Endodermal cell (in vitro differentiated cells): ENCODE results near the gene MTHFD2. TPM values are rescaled to one million over a fixed set of nuclear protein-coding genes. Genes with fewer than 3 reads are reported as not detected.

Source experiments
- DNase-seq: peaks from one replicate; pipeline ENCODE4 v3.0.0-alpha.2; 2017
- H3K27ac ChIP-seq: 2 replicates; pipeline ENCODE4 v1.5.1; 2013; ENCODE audit warnings: mild to moderate bottlenecking, low read depth, low read length, moderate library complexity
- H3K27me3 ChIP-seq: 2 replicates; pipeline ENCODE4 v1.6.1; 2013; ENCODE audit warnings: mild to moderate bottlenecking, low read length, moderate library complexity; ENCODE audit not compliant: insufficient read depth, control insufficient read depth, poor library complexity, severe bottlenecking
- H3K36me3 ChIP-seq: 2 replicates; pipeline ENCODE4 v1.7.0; 2013; ENCODE audit warnings: mild to moderate bottlenecking, low read length, moderate library complexity; ENCODE audit not compliant: control insufficient read depth, insufficient read depth
- H3K4me1 ChIP-seq: one replicate; pipeline ENCODE4 v1.7.0; 2013; ENCODE audit warnings: low read length; ENCODE audit not compliant: control insufficient read depth, insufficient read depth
- H3K4me3 ChIP-seq: 2 replicates; pipeline ENCODE4 v1.5.1; 2013; ENCODE audit warnings: mild to moderate bottlenecking, low read length, moderate library complexity
- H3K9ac ChIP-seq: 2 replicates; pipeline ENCODE4 v1.6.1; 2013; ENCODE audit warnings: mild to moderate bottlenecking, low read length, moderate library complexity; ENCODE audit not compliant: poor library complexity, severe bottlenecking; ENCODE audit errors: extremely low read depth
- H3K9me3 ChIP-seq: 2 replicates; pipeline ENCODE4 v1.6.1; 2013; ENCODE audit warnings: mild to moderate bottlenecking, low read length, moderate library complexity; ENCODE audit not compliant: control insufficient read depth
- H3K27ac Mint-ChIP-seq: 2 replicates; pipeline ENCODE4 v1.8.0; 2020; ENCODE audit warnings: mixed read lengths
- H3K27me3 Mint-ChIP-seq: 2 replicates; pipeline ENCODE4 v1.8.0; 2021; ENCODE audit warnings: mild to moderate bottlenecking, mixed read lengths; ENCODE audit not compliant: insufficient read depth
- H3K36me3 Mint-ChIP-seq: 2 replicates; pipeline ENCODE4 v1.8.0; 2020; ENCODE audit warnings: low read depth, mixed read lengths
- H3K4me1 Mint-ChIP-seq: 2 replicates; pipeline ENCODE4 v1.8.0; 2020; ENCODE audit warnings: mixed read lengths
- H3K4me3 Mint-ChIP-seq: 2 replicates; pipeline ENCODE4 v1.8.0; 2020; ENCODE audit warnings: mild to moderate bottlenecking, moderate library complexity, mixed read lengths
- H3K9me3 Mint-ChIP-seq: 2 replicates; pipeline ENCODE4 v1.8.0; 2020; ENCODE audit warnings: mild to moderate bottlenecking, mixed read lengths
- CTCF ChIP-seq: fragments of 200-600 bp; sonication (generic); conservative IDR thresholded peaks from 2 replicates; pipeline ENCODE4 v1.5.0; 2021; ENCODE audit warnings: antibody characterized with exemption, mild to moderate bottlenecking
- WGBS, 2 experiments: methylation state at CpG; one replicate each; pipeline versions ENCODE4 v1.1.5 to v1.1.7; 2013; ENCODE audit warnings: missing lambda C conversion rate in 2 of 2, mixed read lengths in 1 of 2; ENCODE audit not compliant: insufficient coverage in 1 of 2, insufficient read length in 1 of 2; 5-methylcytosine and 5-hydroxymethylcytosine counted together
- total RNA-seq, 2 donors: library from RNA; stranded (reverse); fragmentation: NEBNext Ultra II Directional in 1 of 2; extraction: Animal tissue kit (Norgen Biotek cat#: 25700) in 1 of 2; gene quantifications; 2 replicates in 1 of 2; 3 replicates in 1 of 2; pipeline ENCODE4 v1.2.1, GENCODE V29; 2021

MTHFD2 gene
- total RNA-seq, 2 donors from 2014 or later: 77.4 to 84.5 TPM

- Mint-ChIP-seq H3K27ac (no peak overlapping the region), H3K9me3 (no peaks in the 10 kb centered on the region), H3K4me1 (no peaks in the 10 kb centered on the region), H3K36me3 (no peaks in the 10 kb centered on the region), H3K27me3 (peaks cover 5% of the 10 kb centered on the region), H3K4me3 (no peak overlapping the region)
- Histone ChIP-seq H3K9me3 (no peaks in the 10 kb centered on the region), H3K9ac (no peak overlapping the region), H3K4me1 (no peaks in the 10 kb centered on the region), H3K27ac (no peak overlapping the region), H3K4me3 (no peak overlapping the region), H3K27me3 (no peaks in the 10 kb centered on the region), H3K36me3 (no peaks in the 10 kb centered on the region)
- no peak for DNase-seq
- 90 to 93% methylated on average over 4 to 5 of the region's 5 CpGs for WGBS, 2 experiments
- TF ChIP-seq CTCF: no peak
Observed at GRCh38 chr2:74235041-74235440, 36.6 kb downstream of the MTHFD2 start.

- no peaks in the 10 kb centered on the region for H3K9me3 ChIP-seq
- H3K27me3 ChIP-seq: no peaks in the 10 kb centered on the region
- Mint-ChIP-seq H3K27ac (no peak overlapping the region), H3K4me1 (no peaks in the 10 kb centered on the region), H3K4me3 (no peak overlapping the region), H3K27me3 (peaks cover 5% of the 10 kb centered on the region), H3K9me3 (no peaks in the 10 kb centered on the region), H3K36me3 (no peaks in the 10 kb centered on the region)
- no peaks in the 10 kb centered on the region for H3K36me3 ChIP-seq
- H3K27ac ChIP-seq: no peak overlapping the region
- DNase-seq: no peak
- TF ChIP-seq CTCF: no peak
- H3K4me1 ChIP-seq: no peaks in the 10 kb centered on the region
- no peak overlapping the region for H3K4me3 ChIP-seq
- WGBS, 2 experiments: 94 to 100% methylated on average over 2 of the region's 2 CpGs
- H3K9ac ChIP-seq: no peak overlapping the region
Observed at GRCh38 chr2:74238879-74239278, 40.5 kb downstream of the MTHFD2 start.

- Histone ChIP-seq H3K27me3 (no peaks in the 10 kb centered on the region), H3K4me3 (no peak overlapping the region), H3K9me3 (no peaks in the 10 kb centered on the region), H3K4me1 (no peaks in the 10 kb centered on the region), H3K9ac (no peak overlapping the region), H3K36me3 (no peaks in the 10 kb centered on the region), H3K27ac (no peak overlapping the region)
- no peak for TF ChIP-seq CTCF
- Mint-ChIP-seq H3K4me1 (no peaks in the 10 kb centered on the region), H3K9me3 (no peaks in the 10 kb centered on the region), H3K27me3 (peaks cover 5% of the 10 kb centered on the region), H3K36me3 (no peaks in the 10 kb centered on the region), H3K4me3 (no peak overlapping the region), H3K27ac (no peak overlapping the region)
- 84 to 89% methylated on average over 6 to 7 of the region's 7 CpGs for WGBS, 2 experiments
- DNase-seq: no peak
Observed at GRCh38 chr2:74239346-74239745, 40.9 kb downstream of the MTHFD2 start.
